ENCODE data around the gene ADGRD1.
"Not testable (repeated sequence)": the region's sequence is repeated elsewhere in the genome, so short reads cannot be mapped to it uniquely, and the experiment has no call there.

Gene ADGRD1

GRCh38 chr12:131121705-131122405 is 168.1 kb downstream of the ADGRD1 start:
- no peak for DNase-seq (ENCODE audit: low read depth)

GRCh38 chr12:131122631-131123030 is 168.9 kb downstream of the ADGRD1 start:
- no peak for DNase-seq (ENCODE audit: low read depth)

- no peak for DNase-seq (ENCODE audit: low read depth)
Observed at GRCh38 chr12:131123817-131124216, 170.1 kb downstream of the ADGRD1 start.

GRCh38 chr12:131124487-131125280 is 171.0 kb downstream of the ADGRD1 start:
- no peak for DNase-seq (ENCODE audit: low read depth)

GRCh38 chr12:131126662-131127173 is 173.0 kb downstream of the ADGRD1 start:
- no peak for DNase-seq (ENCODE audit: low read depth)

GRCh38 chr12:131128556-131128955 is 174.8 kb downstream of the ADGRD1 start:
- no peak for DNase-seq (ENCODE audit: low read depth)

GRCh38 chr12:131128966-131129619 is 175.4 kb downstream of the ADGRD1 start:
- not testable (repeated sequence) for DNase-seq (ENCODE audit: low read depth)

- DNase-seq (ENCODE audit: low read depth): no peak
Observed at GRCh38 chr12:131129839-131130238, 176.1 kb downstream of the ADGRD1 start.

- DNase-seq (ENCODE audit: low read depth): no peak
Observed at GRCh38 chr12:131130311-131130911, 176.7 kb downstream of the ADGRD1 start.

DNA sequence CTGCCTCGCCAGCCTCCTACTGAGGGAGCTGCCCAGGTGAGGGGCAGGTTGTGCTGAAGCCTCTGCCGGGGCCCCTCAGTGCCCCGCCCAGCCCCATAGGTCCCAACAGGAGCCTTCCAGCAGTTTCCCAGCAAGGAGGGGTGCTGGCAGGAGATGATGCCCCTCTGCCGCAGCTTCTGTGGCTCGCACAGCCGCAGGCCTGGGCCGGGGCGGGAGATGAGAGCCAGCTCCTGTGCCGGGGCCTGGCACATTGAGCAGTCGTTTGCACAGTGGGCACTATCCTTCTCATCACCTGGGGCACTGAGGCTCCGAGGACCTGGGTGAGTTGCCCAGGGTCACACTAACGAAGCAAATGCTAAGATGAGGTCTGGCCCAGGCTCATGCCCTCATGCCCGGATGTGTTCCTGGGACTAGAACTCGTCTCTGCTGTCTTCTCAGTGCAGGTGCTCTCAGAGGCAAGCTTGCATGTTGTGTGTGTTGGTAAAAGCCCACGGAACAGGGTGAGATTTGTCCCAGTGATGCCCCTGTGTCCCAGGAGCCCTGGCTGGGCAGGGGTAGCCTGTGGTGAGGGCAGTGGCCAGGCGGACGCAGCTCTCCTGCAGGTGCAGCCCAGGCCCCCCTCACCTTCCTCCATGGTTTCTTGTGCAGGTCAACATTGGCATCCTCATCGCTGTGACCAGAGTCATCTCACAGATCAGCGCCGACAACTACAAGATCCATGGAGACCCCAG is 177.5 kb downstream of the ADGRD1 start:
- no peak for DNase-seq (ENCODE audit: low read depth)

- no peak for DNase-seq (ENCODE audit: low read depth)
Observed at GRCh38 chr12:131131808-131132117, 178.1 kb downstream of the ADGRD1 start.

DNA sequence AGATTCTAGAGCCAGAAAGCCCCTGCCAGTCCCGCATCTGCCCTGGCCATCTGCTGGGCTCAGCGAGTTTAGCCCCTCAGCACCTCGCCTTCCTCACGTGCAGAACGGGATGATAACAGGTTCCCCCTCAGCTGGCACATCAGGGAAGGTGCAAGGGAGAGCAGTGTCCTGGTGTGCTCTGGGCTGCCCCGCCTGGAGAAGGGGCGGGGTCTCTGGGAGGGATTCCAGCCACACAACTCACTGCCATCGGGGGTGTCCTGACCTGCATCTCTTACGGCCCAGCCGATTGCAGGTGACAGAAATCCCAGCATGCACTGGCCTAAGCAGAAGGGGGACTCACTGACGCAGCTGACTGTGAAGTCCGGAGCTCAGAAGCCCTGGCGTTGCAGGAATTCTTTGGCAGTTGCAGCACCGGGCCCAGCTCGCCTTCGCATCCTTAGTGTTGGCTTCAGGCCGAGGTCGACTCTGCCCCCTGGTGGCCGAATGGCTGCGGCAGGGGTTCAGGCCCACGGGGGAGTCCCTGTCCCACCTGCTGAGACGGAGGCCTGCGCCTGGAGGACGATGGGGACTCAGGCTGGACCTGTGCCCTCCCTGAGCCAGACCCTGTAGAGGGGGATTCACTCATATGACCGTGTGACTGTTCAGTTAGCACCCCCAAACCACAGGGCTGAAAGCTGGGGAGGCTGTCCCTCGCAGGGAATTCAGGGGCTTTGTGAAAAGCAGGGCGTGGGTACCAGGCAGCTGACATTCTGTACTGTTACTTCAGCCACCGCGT is 178.6 kb downstream of the ADGRD1 start:
- DNase-seq (ENCODE audit: low read depth): peak; percentile 59

GRCh38 chr12:131133015-131133905 is 179.6 kb downstream of the ADGRD1 start:
- no peak for DNase-seq (ENCODE audit: low read depth)

DNA sequence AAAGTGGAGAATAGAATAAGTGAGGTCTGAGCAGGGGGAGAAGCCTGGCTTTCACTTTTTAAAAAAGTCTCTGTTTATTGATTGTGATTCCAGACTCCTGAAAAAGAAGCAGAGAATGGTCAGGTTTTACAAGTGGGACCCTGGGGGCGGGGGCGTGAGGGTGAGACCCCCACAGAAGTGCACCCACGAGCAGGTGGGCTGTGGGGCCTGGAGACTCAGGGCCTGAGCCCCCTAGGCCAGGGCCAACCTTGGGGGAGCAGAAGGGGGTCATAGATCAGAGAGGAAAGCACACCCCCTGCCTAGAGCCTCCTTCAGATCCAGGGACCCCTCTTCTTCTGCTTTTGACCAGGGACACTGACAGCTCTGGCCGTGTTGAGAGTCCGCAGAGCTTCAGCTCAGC is 180.3 kb downstream of the ADGRD1 start:
- no peak for DNase-seq (ENCODE audit: low read depth)

GRCh38 chr12:131134523-131135310 is 181.0 kb downstream of the ADGRD1 start:
- no peak for DNase-seq (ENCODE audit: low read depth)

- DNase-seq (ENCODE audit: low read depth): no peak
Observed at GRCh38 chr12:131135311-131135785, 181.6 kb downstream of the ADGRD1 start.

DNA sequence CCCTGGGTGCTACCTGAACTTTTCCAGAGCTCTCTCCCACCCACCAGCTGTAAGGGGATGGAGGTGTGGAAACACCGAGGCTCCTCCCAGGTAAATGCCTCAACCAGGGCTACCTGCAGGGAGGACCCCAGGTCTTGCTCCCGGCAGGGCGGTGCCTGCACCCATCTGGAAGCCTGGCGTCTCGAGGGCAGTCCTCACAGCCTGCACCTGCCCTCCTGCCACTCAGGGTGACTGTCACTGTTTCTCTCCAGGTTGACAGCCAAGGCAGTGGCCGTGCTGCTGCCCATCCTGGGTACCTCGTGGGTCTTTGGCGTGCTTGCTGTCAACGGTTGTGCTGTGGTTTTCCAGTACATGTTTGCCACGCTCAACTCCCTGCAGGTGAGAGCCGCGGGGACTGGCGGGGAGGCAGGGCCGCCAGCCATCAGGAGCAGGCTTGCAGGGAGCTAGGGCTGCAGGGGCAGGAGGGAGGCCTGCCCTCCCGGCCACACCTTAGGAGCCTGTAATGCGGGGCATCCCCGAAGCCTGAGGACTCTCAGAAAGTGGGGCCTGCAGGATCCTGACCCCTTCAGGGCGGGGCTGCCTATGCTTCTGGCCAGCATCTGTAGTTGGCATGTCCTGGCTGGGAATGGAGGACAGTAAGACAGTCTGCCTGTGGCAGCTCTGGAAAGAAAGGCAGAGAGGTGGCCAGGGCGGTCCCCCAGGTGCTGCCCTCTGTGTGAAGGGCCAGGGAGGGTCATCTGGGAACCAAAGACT is 182.3 kb downstream of the ADGRD1 start:
- no peak for DNase-seq (ENCODE audit: low read depth)

DNA sequence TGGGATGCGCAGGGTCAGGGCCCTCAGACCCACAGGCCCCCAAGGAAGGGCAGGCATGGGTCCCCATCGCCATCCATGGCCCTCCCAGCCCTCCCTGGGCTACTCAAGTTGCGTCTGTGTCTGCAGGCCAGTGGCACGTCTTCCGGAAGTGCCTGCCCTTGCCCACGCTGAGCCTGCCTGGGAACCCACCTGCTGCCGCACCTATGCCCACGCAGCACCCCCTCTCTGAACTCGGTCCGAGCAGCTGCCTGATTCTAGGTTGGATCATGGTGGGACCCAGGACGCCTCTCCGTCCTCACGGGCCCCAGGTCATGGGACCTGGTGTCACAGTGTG is 182.8 kb downstream of the ADGRD1 start:
- no peak for DNase-seq (ENCODE audit: low read depth)

Data from stimulated activated CD8-positive, alpha-beta memory T cell treated with anti-CD3 and anti-CD28 coated beads, Interleukin-15, amount 100 ng/mL, for 1 hour (primary cell).